Coronary artery (tissue), 2 donors: ENCODE data around the gene MACROD1.
A peak's percentile ranks its signal among the peaks of the same experiment; 100 is the strongest.

Source experiments
- DNase-seq: peaks from one replicate; pipeline ENCODE4 v3.0.0-alpha.2; 2017; ENCODE audit warnings: low spot score
- H3K27ac ChIP-seq, 2 donors: fragments of 200-600 bp; sonication (generic); one replicate each; pipeline ENCODE4 v1.5.1; 2016 to 2019
- H3K4me3 ChIP-seq: fragments of 200-600 bp; sonication (generic); 2 replicates; pipeline ENCODE4 v1.5.1; 2016; ENCODE audit warnings: mild to moderate bottlenecking, moderate library complexity
- CTCF ChIP-seq: fragments of 200-600 bp; sonication (generic); IDR thresholded peaks from one replicate; pipeline ENCODE4 v1.5.1; 2019; ENCODE audit warnings: antibody characterized with exemption

The MACROD1 gene

GRCh38 chr11:64207256-64208085 is 41.6 kb upstream of the MACROD1 start:
- TF ChIP-seq CTCF = no peak
- peak overlapping the region; percentile 66 for H3K4me3 ChIP-seq
- H3K27ac ChIP-seq = peak overlapping the region; percentile 49 to 88
- DNase-seq = peak; percentile 85

GRCh38 chr11:64206457-64207255 is 40.7 kb upstream of the MACROD1 start, which contains the start of gene FERMT3:
Gene FERMT3, plus strand, starts transcription at chr11:64206721. Its CDS starts 644 bp downstream, at chr11:64207365.
- no peak for DNase-seq
- H3K27ac ChIP-seq = peak within 1 kb of the TSS; percentile 49 to 88
- TF ChIP-seq CTCF = no peak
- H3K4me3 ChIP-seq = peak within 1 kb of the TSS; percentile 66

GRCh38 chr11:64204464-64204989 is 38.6 kb upstream of the MACROD1 start:
- TF ChIP-seq CTCF = peak; percentile 48
- H3K4me3 ChIP-seq = no peak overlapping the region
- no peak for DNase-seq
- H3K27ac ChIP-seq = peak overlapping the region in 1 of 2 donors; percentile 47

GRCh38 chr11:64204080-64204440 is 38.1 kb upstream of the MACROD1 start:
- Histone ChIP-seq H3K4me3 (no peak overlapping the region), H3K27ac (no peak overlapping the region)
- DNase-seq = no peak
- no peak for TF ChIP-seq CTCF

- DNase-seq = no peak
- Histone ChIP-seq H3K4me3 (no peak overlapping the region), H3K27ac (no peak overlapping the region)
- no peak for TF ChIP-seq CTCF
These were observed 37.6 kb upstream of the MACROD1 start for GRCh38 chr11:64203421-64204079.

GRCh38 chr11:64202992-64203391 is 37.1 kb upstream of the MACROD1 start:
- no peak for TF ChIP-seq CTCF
- DNase-seq = no peak
- no peak overlapping the region for H3K4me3 ChIP-seq
- H3K27ac ChIP-seq = no peak overlapping the region
